ENCODE measurements around the gene SH3D19.
"Not testable (repeated sequence)": the region's sequence is repeated elsewhere in the genome, so short reads cannot be mapped to it uniquely, and the experiment has no call there.

SH3D19 gene

DNA sequence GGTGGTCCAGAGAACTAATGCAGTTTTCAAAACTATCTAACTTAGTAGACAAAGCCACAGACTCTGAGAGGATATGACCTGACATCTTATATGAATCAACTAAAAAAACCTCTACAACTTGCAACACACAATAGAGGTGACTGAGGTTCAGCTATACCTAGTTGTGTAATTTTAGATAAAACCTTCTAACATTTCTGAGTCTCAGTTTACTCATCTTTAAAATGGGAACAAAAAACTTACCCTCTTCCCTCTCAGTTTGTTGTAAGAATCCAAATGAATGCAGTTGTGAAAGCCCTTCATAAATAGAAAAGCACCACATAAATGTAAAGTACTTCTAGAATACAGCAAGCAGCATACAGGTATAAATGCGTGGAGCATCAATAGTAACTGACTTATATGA, 5.9 kb downstream of the SH3D19 start:
- no peak for DNase-seq

DNA sequence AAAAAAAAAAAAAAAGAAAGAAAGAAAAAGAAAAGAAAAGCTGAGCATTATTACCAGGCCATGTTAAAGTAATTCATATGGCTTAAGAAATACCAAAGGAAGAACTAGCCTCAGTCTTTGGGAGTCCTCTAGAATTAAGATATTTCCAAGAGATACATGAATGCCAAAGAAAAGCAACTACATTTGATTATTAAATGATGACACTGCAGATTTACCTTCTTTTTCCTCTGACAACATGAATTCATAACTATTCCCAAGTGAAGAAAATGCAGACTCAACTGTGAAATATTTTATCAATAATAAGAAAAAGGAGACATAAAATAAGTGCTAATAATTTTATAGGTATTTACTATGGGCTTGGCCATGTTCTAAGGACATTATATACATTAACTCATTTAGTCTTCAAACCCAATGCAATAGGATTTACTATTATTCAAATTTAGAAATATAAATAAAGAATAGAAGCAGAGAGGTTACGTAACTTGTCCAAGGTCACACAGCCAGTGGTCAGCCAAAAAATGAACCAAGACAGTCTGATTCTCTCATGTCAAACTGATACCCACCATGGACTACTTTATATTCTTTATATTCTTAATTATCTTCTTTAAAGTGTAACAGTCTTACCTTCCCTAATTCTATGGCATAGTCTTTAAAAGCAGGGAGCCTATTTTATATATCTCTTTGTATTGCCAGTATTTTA, 6.9 kb downstream of the SH3D19 start:
- no peak for DNase-seq

DNA sequence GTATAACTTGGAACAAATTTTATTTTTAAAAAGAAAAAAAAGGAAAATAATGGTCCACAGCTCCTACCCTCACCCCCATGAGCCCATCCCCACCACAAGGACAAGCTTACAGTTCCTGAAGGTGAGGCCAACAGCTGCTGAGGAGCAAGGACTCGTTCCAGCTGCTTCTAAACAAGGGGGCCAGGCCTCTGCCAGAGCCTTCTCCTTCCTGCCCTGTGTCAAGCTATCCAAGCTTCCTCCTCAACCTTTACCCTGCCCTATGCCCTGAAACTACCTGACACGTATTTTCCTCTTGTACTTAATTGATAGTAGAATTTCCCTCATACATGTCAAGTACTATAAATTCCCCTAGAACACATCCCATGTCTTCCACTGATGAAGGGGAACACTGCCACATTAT, 8.8 kb downstream of the SH3D19 start:
- DNase-seq, result no peak

DNA sequence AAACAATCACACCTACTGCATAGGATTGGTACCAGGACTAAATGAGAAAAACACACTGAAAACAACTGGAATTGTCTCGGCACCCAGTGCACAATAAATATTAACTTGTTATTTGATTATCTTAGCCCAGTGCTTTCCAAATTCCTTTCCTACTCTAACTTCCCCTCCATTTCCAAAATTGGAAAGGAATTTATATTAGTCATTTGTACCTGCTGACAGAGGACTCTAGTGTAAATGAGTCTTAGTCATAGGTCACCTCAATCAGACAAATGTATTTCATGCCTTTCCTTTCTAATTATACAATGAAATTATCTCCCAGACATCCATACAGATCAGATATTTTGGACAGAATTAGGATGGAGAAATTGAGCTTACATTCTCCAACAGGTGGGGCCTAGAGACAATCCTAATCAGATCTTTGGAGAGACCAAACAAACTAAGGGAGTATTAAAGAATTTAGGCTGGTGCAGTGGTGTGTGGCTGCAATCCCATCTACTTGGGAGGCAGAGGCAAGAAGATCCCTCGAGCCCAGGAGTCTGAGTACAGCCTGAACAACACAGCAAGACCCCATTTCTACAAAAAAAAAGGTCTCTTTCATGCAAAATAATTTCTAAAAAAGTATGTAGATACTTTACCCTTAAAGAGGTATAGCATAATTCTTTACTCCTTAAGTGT, 10.1 kb downstream of the SH3D19 start:
- DNase-seq, result no peak

DNA sequence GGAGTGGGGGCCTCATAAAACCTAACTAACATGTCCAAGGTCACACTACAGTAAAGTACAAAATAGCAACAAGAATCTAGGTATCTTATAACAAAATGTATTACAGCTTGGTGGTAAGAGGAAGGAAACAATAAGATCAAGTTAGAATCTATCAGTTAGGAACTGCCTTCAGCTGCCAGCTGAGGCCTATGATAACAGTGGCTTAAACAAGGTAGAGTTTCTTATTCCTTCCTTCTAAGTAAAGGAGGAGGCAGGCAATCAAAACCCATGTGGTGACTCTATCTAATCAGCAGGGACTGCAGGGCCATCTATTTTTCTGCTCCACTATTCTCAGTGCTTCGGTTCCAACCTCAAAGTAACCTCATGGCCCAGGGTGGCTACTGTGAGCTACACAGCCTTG, 10.9 kb downstream of the SH3D19 start:
- no peak for DNase-seq

DNA sequence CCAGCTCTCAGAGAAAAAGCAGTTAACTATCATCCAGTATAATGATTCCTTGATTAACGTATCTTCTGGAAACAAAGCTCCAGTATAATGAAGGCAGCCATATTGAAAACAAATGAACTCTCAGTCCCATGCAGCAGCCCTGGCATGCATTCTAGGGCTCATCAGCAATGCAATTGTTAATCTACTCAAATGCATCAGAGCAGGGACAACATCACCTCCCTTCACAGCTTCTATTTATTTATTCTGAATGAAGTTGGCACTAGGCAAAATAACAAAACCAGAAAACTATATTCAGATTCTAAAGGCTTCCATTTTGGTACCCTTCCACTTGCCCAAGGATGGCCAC, 11.4 kb downstream of the SH3D19 start:
- no peak for DNase-seq

DNA sequence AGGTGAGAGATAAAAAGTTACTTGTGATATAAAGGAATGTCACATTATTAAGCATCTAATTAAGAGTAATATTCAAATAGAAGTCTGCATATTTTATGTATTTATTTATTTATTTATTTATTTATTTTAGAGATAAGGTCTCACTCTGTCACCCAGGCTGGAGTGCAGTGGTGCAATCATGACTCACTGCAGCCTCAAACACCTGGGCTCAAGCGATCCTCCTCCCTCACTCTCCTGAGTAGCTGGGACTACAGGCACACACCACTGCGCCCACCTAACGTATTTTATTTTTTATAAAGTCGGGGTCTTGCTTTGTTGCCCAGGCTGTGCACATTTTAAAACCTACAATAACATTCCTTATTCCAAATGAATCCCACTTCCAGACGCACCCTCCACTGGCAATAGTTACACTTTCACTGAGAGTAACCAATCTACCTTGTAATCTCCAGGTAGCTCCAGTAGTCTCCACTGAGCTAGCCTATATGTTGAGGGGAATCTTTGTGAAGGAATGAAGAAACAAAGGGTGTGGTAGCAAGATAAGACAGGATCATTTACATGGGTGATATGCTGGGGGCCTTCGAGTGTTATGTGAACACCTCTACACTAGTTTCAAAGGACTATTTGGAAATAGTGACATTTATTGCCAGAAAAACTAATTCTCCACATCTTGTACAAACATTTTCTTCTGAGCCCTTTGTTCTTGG, 11.9 kb downstream of the SH3D19 start:
- no peak for DNase-seq

DNA sequence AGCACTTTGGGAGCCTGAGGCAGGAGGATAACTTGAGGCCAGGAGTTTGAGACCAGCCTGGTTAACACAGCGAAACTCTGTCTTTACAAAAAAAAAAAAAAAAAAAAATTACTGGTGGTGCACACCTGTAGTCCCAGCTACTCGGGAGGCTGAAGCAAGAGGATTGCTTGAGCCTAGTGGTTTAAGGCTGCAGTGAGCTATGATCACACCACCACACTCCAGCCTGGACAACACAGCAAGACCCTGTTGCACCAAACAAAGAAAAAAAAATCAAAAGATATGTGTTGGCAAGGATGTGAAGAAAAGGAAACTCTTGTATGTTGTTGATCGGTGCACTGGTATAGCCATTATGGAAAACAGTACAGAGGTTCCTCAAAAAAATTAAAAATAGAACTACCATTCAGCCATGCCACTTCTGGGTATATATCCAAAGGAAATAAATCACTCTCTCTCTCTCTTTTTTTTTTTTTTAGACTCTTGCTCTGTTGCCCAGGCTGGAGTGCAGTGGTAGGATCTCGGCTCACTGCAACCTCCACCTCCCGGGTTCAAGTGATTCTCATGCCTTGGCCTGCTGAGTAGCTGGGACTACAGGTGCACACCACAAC, 15.2 kb downstream of the SH3D19 start:
- no peak for DNase-seq

DNA sequence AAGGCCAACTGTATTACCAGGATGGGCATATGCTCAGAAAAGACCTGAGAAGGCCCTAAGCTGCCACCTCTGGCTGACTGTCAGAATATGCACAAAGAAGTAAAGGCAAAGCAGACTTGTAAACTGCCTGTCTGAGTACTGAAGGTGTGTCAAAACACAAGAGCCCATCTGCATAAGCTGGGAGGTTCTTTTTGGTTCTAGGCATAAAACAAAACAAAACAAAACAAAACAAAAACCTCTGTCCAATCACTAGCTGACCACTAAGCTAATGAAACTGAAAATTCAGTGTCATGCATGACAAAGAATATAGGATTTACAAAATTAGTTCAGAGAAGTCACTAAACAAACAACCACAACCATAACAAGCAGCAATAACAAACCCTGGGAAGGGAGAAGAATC, 20.6 kb downstream of the SH3D19 start:
- no peak for DNase-seq

DNA sequence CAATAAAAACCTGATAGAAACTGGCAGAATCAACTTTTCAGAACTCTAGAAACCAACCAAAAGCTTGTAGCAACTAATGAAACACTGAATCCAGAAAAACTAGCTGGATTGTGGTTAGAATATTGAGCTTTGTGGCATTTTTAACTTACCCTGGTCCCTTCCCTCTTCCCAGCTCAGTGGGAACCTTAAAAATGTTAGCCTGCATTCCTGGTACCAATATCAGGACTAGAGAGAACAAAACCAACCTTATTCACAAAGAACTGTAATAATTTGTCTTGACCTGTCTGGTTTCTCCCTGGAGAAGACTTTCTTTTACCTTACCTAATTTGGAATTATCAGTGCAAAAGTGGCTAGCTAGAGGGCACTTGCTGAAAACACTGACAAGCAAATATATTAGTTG, 21.2 kb downstream of the SH3D19 start:
- DNase-seq, result no peak

DNA sequence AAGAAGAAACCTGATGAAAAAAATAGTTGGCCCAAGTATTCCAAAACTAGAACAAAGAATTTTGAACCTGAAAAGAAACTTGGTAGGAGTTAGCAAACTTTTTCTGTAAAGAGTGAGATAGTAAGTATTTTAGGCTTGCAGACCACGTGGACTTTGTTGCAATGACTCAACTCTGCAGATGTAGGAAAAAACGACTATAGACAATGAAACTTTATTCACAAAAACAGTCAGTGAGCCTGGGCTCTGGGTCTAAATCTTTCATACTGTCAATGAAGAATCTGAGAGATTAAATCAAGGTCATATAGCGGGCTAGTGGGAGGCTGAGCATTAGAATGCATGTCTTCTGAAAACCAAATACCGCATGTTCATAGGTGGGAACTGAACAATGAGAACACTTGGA, 23.0 kb downstream of the SH3D19 start:
- no peak for DNase-seq

DNA sequence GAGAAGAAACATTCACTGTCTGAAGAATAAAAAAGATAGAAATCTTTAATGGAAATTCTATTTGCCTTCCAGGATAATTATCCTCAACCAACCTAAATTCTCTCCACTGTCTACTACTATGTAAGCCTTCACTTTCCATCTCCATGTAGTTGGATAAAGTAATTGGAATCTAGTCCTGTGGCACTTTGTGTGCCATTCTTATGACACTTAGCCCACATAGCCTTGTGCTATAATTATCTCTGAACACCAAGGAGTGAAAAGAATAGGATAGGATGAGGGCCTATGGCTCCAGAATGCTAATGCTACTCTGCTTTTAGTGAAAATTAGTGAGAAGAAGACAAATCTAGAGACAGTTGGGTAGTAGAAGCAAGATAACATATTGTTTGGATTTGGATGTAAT, 28.2 kb downstream of the SH3D19 start:
- no peak for DNase-seq

DNA sequence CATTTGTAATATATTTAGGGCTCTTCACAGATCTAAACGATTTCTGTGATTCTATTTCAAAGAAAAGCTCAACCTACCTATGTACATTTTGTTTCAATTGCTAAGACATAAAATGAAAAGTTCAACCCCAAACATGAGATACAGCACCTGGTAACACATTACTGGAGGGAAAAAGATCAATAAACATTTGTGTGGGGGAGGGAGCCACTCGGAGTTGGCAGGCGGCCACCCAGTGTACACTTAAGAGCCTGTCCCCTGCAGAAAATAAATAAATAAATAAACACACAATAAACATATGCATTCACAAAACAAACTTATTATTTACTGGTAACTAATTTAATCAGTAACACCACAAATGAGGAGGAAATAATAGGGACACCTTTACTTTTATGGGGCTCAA, 29.2 kb downstream of the SH3D19 start:
- DNase-seq, result no peak

DNA sequence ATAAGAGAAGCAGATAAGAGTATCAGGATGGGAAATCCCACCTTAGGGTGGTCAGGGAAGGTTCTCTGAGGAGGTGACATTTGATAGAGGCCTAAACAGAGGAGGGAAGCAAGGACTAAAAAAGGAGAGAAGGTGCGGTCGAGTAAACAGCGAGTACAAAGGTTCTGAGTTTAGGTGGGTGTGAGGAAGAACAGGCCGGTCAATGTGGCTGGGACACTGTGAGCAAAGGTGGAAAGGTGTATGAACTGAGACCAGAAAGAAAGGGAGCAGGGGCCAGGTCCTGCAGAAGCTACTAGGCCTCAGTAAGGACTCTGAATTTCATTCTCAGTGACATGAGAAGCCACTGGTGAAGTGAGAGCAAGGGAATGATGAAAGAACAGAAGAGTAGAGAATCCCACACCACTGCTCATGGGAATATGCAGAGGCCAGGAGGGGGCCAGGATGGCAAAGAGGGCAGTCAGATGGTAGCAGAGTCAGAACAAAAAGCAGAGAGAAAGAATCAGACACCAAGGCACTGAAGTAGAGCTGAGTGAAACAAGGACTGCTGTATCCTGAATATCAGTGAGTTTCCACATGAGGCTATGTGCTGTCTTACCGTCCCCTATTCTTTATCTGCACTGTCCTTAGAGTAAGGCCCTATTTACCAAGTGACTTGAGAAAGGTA, 30.4 kb downstream of the SH3D19 start:
- DNase-seq, result no peak

DNA sequence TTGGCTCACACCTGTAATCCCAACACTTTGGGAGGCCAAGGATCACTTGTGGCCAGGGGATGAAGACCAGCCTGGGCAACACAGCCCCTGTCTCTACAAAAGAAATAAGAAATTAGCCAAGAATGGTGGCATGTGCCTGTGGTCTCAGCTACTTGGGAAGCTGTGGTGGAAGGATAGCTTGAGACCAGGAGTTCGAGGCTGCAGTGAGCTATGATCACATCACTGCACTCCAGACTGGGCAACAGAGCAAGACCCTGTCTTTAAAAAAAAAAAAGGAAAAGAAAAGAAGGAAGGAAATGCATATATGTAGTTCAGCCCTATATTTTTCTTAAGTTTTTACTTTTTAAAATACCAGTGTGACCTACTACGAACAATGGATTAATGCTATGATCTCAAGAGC, 33.4 kb downstream of the SH3D19 start:
- DNase-seq, result no peak

DNA sequence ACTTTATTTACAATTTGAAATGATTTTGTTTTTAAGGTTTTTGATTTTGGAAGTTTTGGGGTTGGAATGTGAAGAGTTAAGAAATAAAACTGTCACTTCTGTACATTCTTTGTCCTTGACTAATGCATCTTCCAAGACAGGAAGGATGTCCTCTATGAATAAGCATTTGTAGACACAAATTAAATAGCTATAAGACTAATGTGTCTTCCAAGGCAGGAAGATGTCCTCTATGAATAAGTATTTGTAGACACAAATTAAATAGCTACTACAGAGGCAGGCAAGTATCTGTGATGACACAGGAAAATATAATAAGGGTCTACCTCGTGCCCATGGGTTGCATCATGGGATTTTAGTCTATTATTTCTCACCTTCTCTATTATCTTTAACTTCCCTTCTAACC, 33.9 kb downstream of the SH3D19 start:
- DNase-seq, result no peak

DNA sequence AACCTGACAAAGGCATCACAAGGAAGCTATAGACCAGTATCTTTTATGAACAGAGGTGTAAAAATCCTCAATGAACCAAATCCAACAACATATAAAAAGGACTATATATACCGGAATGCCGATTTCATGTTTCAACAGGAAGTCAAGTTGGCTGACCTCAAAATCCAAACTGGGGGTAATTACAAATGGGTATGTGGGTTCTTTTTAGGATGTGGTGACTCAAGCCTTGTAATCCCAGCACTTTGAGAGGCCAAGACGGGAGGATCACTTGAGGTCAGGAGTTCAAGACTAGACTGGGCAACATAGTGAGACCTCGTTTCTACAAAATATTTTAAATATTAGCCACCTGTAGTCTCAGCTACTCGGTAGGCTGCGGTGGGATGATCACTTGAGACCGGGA, 38.0 kb downstream of the SH3D19 start:
- DNase-seq, result no peak

DNA sequence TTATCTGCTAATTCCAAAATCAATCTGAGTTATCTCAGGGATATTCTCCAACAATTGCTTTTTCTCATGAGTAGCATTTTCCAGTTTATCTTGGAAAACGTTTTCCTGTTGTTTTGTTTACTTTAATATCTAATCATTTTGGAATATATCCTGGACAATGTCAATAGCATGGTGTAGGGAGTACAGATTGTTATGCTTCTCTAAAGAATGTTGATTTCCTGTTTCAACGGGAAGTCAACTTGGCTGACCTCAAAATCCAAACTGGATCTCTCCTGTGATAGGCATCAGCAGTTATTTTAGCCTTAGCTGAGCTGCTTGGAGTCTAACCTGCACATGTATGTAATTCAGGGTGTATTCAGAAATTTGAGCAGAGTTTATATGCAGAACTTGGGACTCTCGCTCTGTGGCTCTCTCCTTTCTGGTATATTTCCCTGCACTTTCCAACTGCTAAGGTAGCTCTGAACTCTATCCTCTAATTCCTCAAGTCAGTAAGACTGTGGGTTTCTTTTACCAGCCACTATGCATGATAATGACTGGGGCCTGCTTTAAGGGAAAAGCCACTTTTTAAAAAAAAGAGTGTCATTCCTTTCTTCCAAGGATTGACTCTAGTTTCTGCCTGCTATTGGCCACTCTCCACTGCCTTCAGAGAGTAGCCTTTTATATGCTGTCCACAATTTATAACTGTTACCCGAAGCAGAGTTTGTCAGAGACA, 40.7 kb downstream of the SH3D19 start:
- no peak for DNase-seq

DNA sequence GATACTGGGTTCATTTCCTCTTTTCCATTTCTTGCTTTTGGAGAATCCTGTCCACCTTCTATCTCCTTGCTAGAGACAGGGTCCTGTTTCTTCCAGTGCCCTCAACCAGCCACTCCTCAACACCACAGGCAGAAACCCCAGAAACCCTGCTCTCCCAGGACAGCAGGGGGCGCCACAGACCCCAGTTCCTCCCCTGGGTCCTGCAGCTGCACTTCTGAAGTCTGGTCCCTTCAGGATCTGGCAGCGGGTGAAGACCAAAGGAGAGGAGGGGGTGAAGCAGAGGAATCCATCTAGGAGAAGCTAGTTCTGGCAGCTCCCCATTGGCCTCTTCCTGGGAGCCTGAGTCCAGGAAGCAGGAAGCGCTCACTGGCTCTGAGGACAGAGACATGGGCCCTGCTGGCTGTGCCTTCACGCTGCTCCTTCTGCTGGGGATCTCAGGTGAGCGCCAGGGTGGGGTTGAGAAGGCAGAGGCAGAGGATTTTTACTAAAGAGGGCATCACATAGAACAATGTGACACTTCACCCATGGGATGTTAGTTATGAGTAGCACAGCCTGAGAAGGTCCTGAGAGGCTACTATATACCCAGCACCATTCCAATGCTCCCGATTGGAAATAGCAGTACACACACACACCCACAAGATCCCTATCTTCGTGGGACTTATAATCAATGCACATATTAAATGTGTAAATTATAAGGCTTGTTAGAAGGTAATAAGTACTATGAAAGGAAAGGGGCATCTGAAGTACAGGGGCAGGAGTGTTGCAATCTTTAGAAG, 48.4 kb downstream of the SH3D19 start, which contains the start of gene PRSS48:
TSS of gene PRSS48 (plus strand) at position 375 of the 776 bp plus-strand sequence. CDS start at position 387, 12 bp downstream.
- no peak for DNase-seq

DNA sequence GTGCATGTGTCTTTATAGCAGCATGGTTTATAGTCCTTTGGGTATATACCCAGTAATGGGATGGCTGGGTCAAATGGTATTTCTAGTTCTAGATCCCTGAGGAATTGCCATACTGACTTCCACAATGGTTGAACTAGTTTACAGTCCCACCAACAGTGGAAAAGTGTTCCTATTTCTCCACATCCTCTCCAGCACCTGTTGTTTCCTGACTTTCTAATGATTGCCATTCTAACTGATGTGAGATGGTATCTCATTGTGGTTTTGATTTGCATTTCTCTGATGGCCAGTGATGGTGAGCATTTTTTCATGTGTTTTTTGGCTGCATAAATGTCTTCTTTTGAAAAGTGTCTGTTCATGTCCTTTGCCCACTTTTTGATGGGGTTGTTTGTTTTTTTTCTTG, 56.5 kb downstream of the SH3D19 start:
- DNase-seq, result not testable (repeated sequence)

DNA sequence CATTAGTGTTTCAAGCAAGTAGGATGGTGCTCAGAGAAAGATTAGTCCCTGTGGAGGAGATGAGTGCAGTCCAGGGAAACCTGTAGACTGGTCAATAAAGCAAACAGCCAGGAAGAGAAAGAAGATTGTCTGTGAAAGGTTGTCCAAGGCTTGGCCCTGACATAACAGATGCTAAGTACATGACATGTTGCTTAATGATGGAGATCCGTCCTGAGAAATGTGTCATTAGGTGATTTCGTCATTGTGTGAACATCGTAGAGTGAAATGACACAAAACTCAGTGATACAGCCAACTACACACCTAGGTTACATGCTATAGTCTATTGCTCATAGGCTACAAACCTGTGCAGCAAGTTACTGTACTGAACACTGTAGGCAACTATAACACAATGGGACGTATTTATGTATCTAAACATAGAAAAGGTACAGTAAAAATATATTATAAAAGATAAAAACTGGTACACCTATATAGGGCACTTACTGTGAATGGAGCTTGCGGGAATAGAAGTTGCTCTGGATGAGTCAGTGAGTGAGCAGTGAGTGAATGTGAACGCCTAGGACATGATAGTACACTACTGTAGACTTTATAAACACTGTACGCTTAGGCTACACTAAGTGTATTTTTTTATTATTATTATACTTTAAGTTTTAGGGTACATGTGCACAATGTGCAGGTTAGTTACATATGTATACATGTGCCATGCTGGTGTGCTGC, 57.4 kb downstream of the SH3D19 start:
- DNase-seq, result no peak

Measured in NCI-H524 treated with DMSO at 0.1 percent for 48 hours (cell line).